ENCODE measurements around the gene FTH1.

GRCh38 chr11:61959678-61960077 is 7.8 kb downstream of the FTH1 start:
- TF ChIP-seq POLR2A (IDR thresholded peaks at IDR 0.05) (no peak), CTCF (IDR thresholded peaks at IDR 0.05) (no peak)
